DMS 273 (cell line): Measurements from ENCODE around the gene UNC50.
A peak's percentile ranks its signal among the peaks of the same experiment; 100 is the strongest.
"Not testable (repeated sequence)": the region's sequence is repeated elsewhere in the genome, so short reads cannot be mapped to it uniquely, and the experiment has no call there.

Experiments
- DNase-seq: peaks from one replicate; lab custom pipeline; 2025; ENCODE audit not compliant: unreplicated experiment; lab: John Stamatoyannopoulos, UW

UNC50 gene

DNA sequence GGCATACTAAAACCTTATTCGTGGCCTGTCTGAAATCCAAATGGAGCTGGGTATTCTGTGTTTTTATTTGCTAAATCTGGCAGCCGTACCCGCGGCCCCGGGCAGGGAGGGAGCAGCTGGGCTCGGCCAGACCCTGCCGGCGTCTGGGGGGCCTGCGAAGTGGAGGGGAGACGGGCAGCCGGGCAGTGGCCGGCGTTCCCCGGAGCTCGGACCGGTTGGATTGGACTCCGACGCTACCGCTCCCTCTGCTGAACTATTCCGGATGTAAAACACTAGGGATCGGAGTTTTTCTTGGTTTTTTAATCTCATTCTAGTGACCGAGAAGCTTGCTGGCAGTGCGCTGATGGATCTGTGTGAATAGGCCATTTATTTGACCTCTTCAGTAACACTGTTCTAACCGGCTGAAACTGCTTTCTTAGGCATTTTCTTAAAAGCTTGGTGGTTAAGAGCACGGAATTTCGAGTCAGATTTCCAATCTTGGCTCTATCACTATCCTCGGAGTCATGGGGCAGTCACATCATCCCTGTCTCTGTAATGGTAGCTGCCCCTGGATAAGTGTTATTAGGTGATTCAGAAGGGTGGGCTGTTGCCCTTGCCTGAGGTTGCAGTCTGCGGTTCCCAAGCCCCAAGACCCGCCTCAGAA, 694 bp downstream of the UNC50 start:
- peak; percentile 59 for DNase-seq

- DNase-seq: no peak
These were observed 5.8 kb downstream of the UNC50 start for GRCh38 chr2:98614024-98614739.

DNA sequence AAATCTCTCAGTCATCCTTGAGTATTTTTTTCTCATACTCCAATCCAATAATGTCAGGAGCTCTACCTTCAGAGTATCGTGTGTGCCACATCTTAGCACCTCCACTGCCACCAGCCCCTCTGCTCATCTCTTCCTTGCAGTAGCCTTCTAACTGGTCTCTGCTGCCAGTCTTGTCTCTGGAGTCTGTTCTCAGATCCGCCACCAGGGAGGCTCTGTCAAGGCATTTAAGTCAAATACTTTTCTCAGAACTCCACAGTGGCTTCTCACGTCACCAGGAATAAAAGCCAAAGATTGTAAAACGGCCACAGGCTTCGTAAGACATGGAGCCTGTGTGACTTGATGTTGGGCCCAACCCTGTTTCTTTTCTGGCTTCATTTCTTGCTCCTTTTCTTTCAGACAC, 7.1 kb downstream of the UNC50 start:
- DNase-seq: peak; percentile 9

DNA sequence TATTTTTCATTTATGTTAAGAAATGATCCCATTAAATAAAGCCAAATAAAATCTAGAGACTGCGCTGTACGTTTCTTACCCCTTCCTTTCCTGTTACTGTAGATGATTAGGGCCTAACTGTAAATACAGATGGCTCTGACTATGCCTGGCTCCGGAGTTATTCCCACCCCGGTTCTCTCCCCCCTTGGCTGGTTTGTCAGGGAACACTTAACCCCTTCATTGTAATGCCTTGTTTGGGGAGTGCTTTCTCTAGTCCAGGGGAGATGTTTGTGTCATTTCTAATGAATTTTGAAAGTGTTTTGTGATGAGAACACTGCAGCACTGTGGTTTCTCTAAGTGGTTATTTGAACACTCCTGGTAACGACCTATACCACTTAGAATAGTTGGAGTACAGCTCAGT, 8.8 kb downstream of the UNC50 start:
- DNase-seq: no peak

GRCh38 chr2:98623657-98624056, 15.3 kb downstream of the UNC50 start:
- no peak for DNase-seq

GRCh38 chr2:98632351-98632750, 24.0 kb downstream of the UNC50 start:
- DNase-seq: no peak

DNA sequence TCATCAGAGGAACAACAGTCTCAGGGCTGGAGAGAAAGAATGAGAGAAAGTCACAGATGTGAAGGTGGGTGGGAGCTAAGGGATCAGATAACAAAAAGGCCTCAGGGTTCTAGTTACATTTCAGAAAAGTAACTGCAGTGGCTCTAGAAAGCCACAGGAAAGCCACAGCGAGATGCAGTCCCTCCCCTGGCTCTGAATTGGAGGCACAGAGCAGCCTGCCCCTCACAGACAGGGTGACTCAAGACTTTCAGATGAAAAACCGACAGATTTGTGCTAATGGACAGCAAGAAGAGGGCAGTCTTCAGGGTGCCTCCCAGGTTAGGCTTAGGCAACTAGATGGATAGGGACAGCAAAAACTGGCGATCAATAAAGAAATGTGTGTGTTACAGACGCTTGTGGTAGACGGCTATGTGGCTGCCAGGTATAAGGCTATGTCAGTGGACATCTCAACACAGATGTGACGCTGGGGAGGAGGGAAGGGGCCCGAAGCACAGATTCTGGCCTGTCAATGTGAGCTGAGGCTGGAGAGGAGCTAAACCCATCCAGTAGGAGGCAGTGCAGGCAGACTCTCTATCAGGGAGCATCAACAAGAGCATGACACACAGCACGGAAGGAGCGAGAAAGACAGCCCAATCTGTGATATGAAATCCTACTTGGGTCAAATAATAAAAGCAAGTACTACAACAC, 26.2 kb downstream of the UNC50 start:
- DNase-seq: peak; percentile 39

- no peak for DNase-seq
These were observed 29.2 kb downstream of the UNC50 start for GRCh38 chr2:98637401-98638147.

DNA sequence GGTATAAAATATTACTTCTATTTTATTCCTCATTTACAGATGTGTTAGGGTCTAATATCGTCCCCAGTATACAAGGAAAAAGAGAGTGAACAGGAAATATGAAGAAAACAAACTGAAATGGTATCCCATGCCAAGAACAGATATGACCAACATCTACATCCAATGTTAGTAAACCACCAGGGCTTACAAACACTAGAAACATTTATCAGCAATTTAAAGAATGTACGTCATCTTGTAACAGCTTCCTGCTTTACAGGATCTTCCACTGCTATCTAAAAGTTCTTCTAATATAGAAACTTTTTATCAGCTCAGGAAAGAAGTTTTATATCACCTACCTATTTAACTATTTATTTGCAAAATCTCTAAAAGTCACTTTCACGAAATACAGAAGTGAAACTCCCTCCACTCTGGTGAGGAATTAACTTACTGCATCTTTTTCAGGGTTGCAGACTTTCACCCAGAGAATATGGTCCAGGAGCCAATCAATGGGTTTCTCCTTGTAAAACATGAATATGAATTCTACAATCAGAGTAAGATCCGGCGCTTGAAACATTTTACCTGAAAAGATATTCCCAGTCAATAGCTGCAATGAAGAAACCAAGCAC, 35.2 kb downstream of the UNC50 start:
- no peak for DNase-seq

GRCh38 chr2:98647636-98648035, 39.2 kb downstream of the UNC50 start:
- no peak for DNase-seq

- DNase-seq: no peak
These were observed 40.1 kb downstream of the UNC50 start for GRCh38 chr2:98648451-98648850.

DNA sequence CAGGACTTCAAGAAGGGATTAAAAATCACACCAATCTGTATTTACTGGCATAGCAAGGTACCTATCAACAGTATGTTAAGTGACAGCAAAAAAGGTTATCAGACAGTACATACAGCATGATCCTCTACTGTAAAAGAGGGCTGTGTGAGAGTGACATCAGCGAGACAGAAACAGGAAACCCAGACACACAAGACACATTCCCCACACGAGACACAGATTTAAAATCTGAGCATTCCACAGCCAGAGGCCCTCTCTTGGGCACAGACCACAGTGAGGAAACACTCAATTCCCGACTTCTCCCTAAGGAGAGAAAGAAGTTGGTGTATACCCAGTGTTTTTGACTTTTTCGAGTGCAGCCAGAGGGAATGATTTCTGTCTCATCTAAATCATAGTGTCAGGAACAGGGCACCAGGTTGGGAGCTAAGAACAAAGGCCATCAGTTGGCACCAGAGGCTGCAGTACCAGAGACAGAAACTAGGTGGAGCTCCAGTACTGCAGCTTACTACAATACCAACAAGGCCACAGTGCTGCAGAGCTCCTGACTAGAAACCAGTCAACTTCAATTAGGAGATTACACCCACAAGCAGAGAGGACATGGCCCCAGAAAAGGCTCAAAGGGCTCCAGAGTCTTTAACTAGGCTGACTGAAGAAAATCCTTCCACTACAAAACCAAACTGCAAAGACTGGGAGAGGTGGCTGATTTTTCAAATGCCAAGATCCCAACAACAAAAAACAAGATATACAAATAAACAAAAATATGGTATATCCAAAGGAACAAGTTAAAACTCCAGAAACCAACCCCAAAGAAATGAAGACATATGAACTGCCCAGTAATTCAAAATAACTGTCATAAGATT, 41.0 kb downstream of the UNC50 start:
- peak; percentile 87 for DNase-seq

DNA sequence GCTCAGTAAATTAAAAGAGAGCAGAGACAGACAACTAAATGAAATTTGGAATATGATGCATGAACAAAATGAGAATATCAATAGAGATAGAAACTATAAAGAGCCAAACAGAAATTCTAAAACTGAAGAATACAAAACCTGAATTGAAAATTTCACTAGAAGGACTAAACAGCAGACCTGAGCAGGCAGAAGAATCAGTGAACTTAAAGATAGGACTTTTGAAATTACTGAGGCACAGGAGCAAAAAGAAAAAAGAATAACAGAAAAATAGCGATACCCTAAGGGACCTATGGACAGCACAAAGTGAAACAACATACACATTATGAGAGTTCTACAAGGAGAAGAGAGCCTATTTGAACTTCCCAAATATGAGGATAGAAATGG, 41.6 kb downstream of the UNC50 start:
- no peak for DNase-seq

- no peak for DNase-seq
These were observed 42.6 kb downstream of the UNC50 start for GRCh38 chr2:98650998-98651397.

- DNase-seq: peak; percentile 2
These were observed 46.5 kb downstream of the UNC50 start for GRCh38 chr2:98654699-98655495.

- no peak for DNase-seq
These were observed 48.4 kb downstream of the UNC50 start for GRCh38 chr2:98656800-98657199.

DNA sequence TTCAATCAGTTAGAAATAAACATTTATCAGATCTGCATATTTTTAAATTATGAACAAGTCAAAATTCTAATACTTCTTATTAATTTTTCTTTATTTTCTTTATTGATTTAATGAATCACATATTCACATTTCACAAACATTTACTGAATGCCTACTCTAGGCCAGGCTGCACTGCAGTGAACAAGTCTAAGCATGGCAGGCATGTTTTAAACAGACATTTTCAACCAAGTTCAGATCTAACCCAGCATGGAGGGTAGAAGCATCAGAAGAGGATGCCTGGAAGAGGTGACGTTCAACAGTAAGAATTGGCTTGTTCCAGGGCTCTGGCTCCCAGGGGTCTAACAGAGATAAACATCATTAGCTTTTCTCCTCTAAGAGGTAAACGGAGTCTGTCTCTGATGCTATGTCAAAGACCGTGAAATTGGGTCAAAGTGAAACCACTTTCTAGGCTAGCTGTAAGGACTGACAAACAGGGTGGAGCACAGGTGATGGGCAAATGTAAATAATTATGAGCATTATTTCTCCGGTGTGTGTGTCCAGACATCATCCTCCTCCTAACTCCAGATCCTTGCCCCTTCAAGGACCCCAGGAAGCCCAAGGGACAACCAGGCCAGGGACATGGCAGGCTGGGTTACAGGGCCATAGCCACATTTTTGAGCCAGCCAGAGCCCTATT, 50.6 kb downstream of the UNC50 start:
- DNase-seq: no peak

DNA sequence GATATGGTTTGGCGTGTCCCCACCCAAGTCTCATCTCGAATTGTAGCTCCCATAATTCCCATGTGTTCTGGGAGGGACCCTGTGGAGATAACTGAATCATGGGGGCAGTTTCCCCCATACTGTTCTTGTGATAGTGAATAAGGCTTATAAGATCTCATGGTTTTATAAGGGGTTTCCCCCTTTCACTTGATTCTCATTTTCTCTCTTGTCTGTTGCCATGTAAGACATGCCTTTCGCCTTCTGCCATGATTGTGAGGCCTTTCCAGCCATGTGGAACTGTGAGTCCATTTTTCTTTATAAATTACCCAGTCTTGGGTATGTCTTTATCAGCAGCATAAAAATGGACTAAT, 51.1 kb downstream of the UNC50 start:
- not testable (repeated sequence) for DNase-seq

DNA sequence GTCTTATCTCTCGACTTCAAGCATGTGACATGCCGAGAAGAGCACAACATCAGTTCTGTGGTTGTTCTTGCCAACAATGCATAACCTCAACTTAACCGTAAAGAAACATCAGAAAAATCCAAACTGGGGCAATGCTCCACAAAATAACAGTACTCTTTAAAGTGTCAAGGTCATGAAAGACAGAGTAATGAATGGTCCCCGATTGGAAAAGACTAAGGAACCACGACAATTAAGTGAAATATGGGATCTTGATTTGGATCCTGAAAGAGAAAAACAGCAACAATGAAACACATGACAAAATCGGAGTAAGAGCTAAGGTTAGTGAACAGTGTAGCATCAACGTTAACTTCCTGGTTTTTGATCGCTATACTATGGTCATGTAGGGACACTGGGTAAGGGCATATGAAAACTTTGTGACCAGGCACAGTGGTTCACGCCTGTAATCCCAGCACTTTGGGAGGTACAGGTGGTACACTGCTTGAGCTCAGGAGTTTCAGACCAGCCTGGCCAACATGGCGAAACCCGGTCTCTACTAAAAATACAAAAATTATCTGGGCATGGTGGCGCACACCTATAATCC, 55.2 kb downstream of the UNC50 start:
- DNase-seq: no peak
